A549 (cell line): ENCODE measurements around the gene RAB15. TPM values are rescaled to one million over a fixed set of nuclear protein-coding genes. Genes with fewer than 3 reads are reported as not detected.

Experiments
- ATAC-seq, 2 experiments: fragments of 200-7000 bp in 1 of 2; fragments of >200 bp in 1 of 2; cut with Nextera tagmentation in 1 of 2; cut with Tn5 transposase in 1 of 2; 3 replicates each; pipeline versions ENCODE4 v1.8.0 to v1.9.1; 2018 to 2020; ENCODE audit warnings: mild to moderate bottlenecking in 1 of 2, moderate library complexity in 1 of 2
- CTCF ChIA-PET: fragments of 300-600 bp; sonication (Branson Sonifier 250); formaldehyde crosslinking; extraction: SDS; loops from one replicate; lab custom pipeline; 2021; ENCODE audit warnings: antibody characterized with exemption, inconsistent platforms; lab: Yijun Ruan, JAX
- POLR2A ChIA-PET: fragments of 350-600 bp; formaldehyde crosslinking; extraction: SDS; loops from one replicate; lab custom pipeline; 2021; ENCODE audit warnings: antibody characterized with exemption, inconsistent platforms; lab: Yijun Ruan, JAX
- DNase-seq, 2 experiments: peaks; one replicate each; pipeline versions ENCODE4 v3.0.0 to v3.0.0-alpha.2; 2011 to 2016; ENCODE audit warnings: low read depth in 1 of 2, low spot score in 1 of 2
- FAIRE-seq: peaks from 2 replicates; lab custom pipeline; 2011; peaks lifted over from hg19 to GRCh38; lab: Jason Lieb, UNC
- H3K27ac ChIP-seq, 2 experiments: fragments of >200 bp; sonication (Bioruptor Twin); formaldehyde crosslinking; 3 replicates each; pipeline ENCODE4 v1.5.1; 2016 to 2017
- H3K4me1 ChIP-seq: fragments of >200 bp; sonication (Bioruptor Twin); formaldehyde crosslinking; 3 replicates; pipeline ENCODE4 v1.6.1; 2016
- H3K4me2 ChIP-seq: fragments of >200 bp; sonication (Bioruptor Twin); formaldehyde crosslinking; 3 replicates; pipeline ENCODE4 v1.6.1; 2016
- H3K4me3 ChIP-seq: fragments of >200 bp; sonication (Bioruptor Twin); formaldehyde crosslinking; 3 replicates; pipeline ENCODE4 v1.5.1; 2016
- H3K9me3 ChIP-seq: fragments of >200 bp; sonication (Bioruptor Twin); formaldehyde crosslinking; 3 replicates; pipeline ENCODE4 v1.6.1; 2016
- ATOH8 ChIP-seq: fragments of 250-450 bp; sonication (Bioruptor Pico); IDR thresholded peaks from 2 replicates; pipeline ENCODE4 v1.5.0; 2020; ENCODE audit warnings: low read depth, mild to moderate bottlenecking, moderate library complexity
- BCL3 ChIP-seq: fragments of >200 bp; sonication (Bioruptor Twin); formaldehyde crosslinking; IDR thresholded peaks from 3 replicates; pipeline ENCODE4 v1.6.1; 2016
- CTCF ChIP-seq: fragments of >200 bp; sonication (Bioruptor Twin); formaldehyde crosslinking; IDR thresholded peaks from 3 replicates; pipeline ENCODE4 v1.5.1; 2016
- EHF ChIP-seq: fragments of 250-450 bp; sonication (Bioruptor Pico); IDR thresholded peaks from 2 replicates; pipeline ENCODE4 v1.5.0; 2020; ENCODE audit warnings: mild to moderate bottlenecking
- EHMT2 ChIP-seq: fragments of 200-600 bp; sonication (generic); IDR thresholded peaks from 2 replicates; pipeline ENCODE4 v1.6.1; 2016; ENCODE audit warnings: antibody characterized with exemption, low read depth, mild to moderate bottlenecking, moderate library complexity
- ESRRA ChIP-seq: fragments of 150-350 bp; IDR thresholded peaks from 2 replicates; pipeline ENCODE4 v1.6.1; 2014; ENCODE audit warnings: mild to moderate bottlenecking, low read length, borderline replicate concordance
- FOSB ChIP-seq: fragments of 250-450 bp; sonication (Bioruptor Pico); IDR thresholded peaks from 2 replicates; pipeline ENCODE4 v1.5.0; 2020; ENCODE audit warnings: mild to moderate bottlenecking, moderate library complexity
- FOXS1 ChIP-seq: fragments of 250-450 bp; sonication (Bioruptor Pico); IDR thresholded peaks from 2 replicates; pipeline ENCODE4 v1.5.0; 2020; ENCODE audit warnings: mild to moderate bottlenecking, moderate library complexity
- GATA3 ChIP-seq: IDR thresholded peaks from 2 replicates; pipeline ENCODE4 v1.6.1; 2012; ENCODE audit warnings: borderline replicate concordance
- HDAC2 ChIP-seq: fragments of 200-600 bp; sonication (generic); IDR thresholded peaks from 2 replicates; pipeline ENCODE4 v1.6.1; 2016
- HEYL ChIP-seq: fragments of 250-450 bp; sonication (Bioruptor Pico); IDR thresholded peaks from 2 replicates; pipeline ENCODE4 v1.8.0; 2021; ENCODE audit warnings: mild to moderate bottlenecking, moderate library complexity
- HOXA7 ChIP-seq: fragments of 250-450 bp; sonication (Bioruptor Pico); IDR thresholded peaks from 2 replicates; pipeline ENCODE4 v1.5.0; 2020; ENCODE audit warnings: mild to moderate bottlenecking, moderate library complexity
- JUN ChIP-seq, 2 experiments: fragments of >200 bp; sonication (Bioruptor Twin); formaldehyde crosslinking; IDR thresholded peaks; 2 replicates in 1 of 2; 3 replicates in 1 of 2; pipeline ENCODE4 v1.6.1; 2016 to 2017
- JUNB ChIP-seq: fragments of >200 bp; sonication (Bioruptor Twin); formaldehyde crosslinking; IDR thresholded peaks from 2 replicates; pipeline ENCODE4 v1.6.1; 2016
- KDM1A ChIP-seq: fragments of 200-600 bp; sonication (generic); IDR thresholded peaks from 2 replicates; pipeline ENCODE4 v1.6.1; 2016; ENCODE audit warnings: low read depth, mild to moderate bottlenecking
- MAFK ChIP-seq: fragments of 450-650 bp; IDR thresholded peaks from 2 replicates; pipeline ENCODE4 v1.6.1; 2014; ENCODE audit not compliant: partially characterized antibody
- MAZ ChIP-seq: fragments of 150-350 bp; IDR thresholded peaks from 2 replicates; pipeline ENCODE4 v1.6.1; 2014; ENCODE audit warnings: antibody characterized with exemption, low read depth, low read length, borderline replicate concordance
- NFE2L2 ChIP-seq: fragments of 150-350 bp; conservative IDR thresholded peaks from 2 replicates; pipeline ENCODE4 v1.6.1; 2014; ENCODE audit warnings: low read length
- NPAS2 ChIP-seq: fragments of 250-450 bp; sonication (Bioruptor Pico); IDR thresholded peaks from 2 replicates; pipeline ENCODE4 v1.8.0; 2022; ENCODE audit warnings: mild to moderate bottlenecking, moderate library complexity, borderline replicate concordance
- NR3C1 ChIP-seq: fragments of >200 bp; sonication (Bioruptor Twin); formaldehyde crosslinking; IDR thresholded peaks from 3 replicates; pipeline ENCODE4 v1.6.1; 2017
- RARB ChIP-seq: fragments of 250-450 bp; sonication (Bioruptor Pico); IDR thresholded peaks from 2 replicates; pipeline ENCODE4 v1.8.0; 2021; ENCODE audit warnings: mild to moderate bottlenecking, moderate library complexity
- RCOR1 ChIP-seq: fragments of 150-350 bp; IDR thresholded peaks from 2 replicates; pipeline ENCODE4 v1.6.1; 2014; ENCODE audit warnings: antibody characterized with exemption, low read length, low read depth
- REST ChIP-seq: fragments of 200-600 bp; sonication (generic); IDR thresholded peaks from 2 replicates; pipeline ENCODE4 v1.6.1; 2016; ENCODE audit warnings: antibody characterized with exemption, mild to moderate bottlenecking, moderate library complexity
- RNF2 ChIP-seq: fragments of 200-600 bp; sonication (generic); IDR thresholded peaks from 2 replicates; pipeline ENCODE4 v1.6.1; 2016; ENCODE audit warnings: low read depth, mild to moderate bottlenecking, antibody characterized with exemption, moderate library complexity, borderline replicate concordance
- SMC3 ChIP-seq: fragments of >200 bp; sonication (Bioruptor Twin); formaldehyde crosslinking; IDR thresholded peaks from 3 replicates; pipeline ENCODE4 v1.6.1; 2018; ENCODE audit warnings: inconsistent platforms
- SREBF2 ChIP-seq: fragments of 450-650 bp; IDR thresholded peaks from 2 replicates; pipeline ENCODE4 v1.6.1; 2014; ENCODE audit warnings: mild to moderate bottlenecking, moderate library complexity
- TP53 ChIP-seq: fragments of 250-450 bp; sonication (Bioruptor Pico); IDR thresholded peaks from 2 replicates; pipeline ENCODE4 v1.5.0; 2021; ENCODE audit warnings: mild to moderate bottlenecking, moderate library complexity
- ZC3H11A ChIP-seq: fragments of 450-650 bp; IDR thresholded peaks from 2 replicates; pipeline ENCODE4 v1.6.1; 2014; ENCODE audit warnings: antibody characterized with exemption, mild to moderate bottlenecking
- ZFP36 ChIP-seq: fragments of 450-650 bp; IDR thresholded peaks from 2 replicates; pipeline ENCODE4 v1.6.1; 2014; ENCODE audit warnings: borderline replicate concordance; ENCODE audit not compliant: partially characterized antibody
- WGBS: methylation state at CpG from one replicate; pipeline ENCODE4 v1.1.6; 2017; ENCODE audit errors: missing lambda C conversion rate; 5-methylcytosine and 5-hydroxymethylcytosine counted together
- polyA plus RNA-seq, 4 experiments: library from polyadenylated mRNA; depleted of rRNA in 3 of 4; stranded (reverse); fragments of >200 nt; fragmentation: RNase III in 1 of 4; extraction: RNeasy Plus Mini Kit Qiagen cat#74134 plus additional on column Dnase treatment in 1 of 4; gene quantifications; 2 replicates in 3 of 4; 3 replicates in 1 of 4; pipeline ENCODE4 v1.2.3, GENCODE V29; 2011 to 2017

Gene RAB15
- polyA plus RNA-seq, 2 of the 4 experiments (the other 2 are of a cell fraction): 32.2 to 35.1 TPM

- POLR2A ChIA-PET: interaction anchor here (1.0 kb wide), 1 partner anchor 18 kb away, joined by 3 read pairs; the partner anchor contains the start of gene CHURC1
- Histone ChIP-seq H3K4me1 (peaks cover 12% of the 10 kb centered on the region), H3K27ac (no peak overlapping the region), H3K4me3 (no peak overlapping the region), H3K4me2 (no peak overlapping the region), H3K9me3 (no peaks in the 10 kb centered on the region)
- DNase-seq (no peak), ATAC-seq (no peak), FAIRE-seq (no peak)
- CTCF ChIA-PET: interaction anchor here (0.7 kb wide), 1 partner anchor 184 kb away, joined by 5 read pairs; no protein-coding TSS in a partner anchor
- TF ChIP-seq JUNB (no peak), MAZ (no peak), ATOH8 (no peak), KDM1A (no peak), JUN (IDR thresholded peaks at IDR 0.05) (no peak), RARB (no peak), SREBF2 (no peak), EHF (CRISPR knock-in tag) (no peak), MAFK (no peak), CTCF (no peak), GATA3 (no peak), ZFP36 (no peak), BCL3 (no peak), SMC3 (no peak), HOXA7 (CRISPR knock-in tag) (no peak), FOSB (no peak), NR3C1 (no peak), TP53 (CRISPR knock-in tag) (no peak), HEYL (CRISPR knock-in tag) (no peak)
Observed at GRCh38 chr14:64932231-64932630, 39.9 kb downstream of the RAB15 start.

- Histone ChIP-seq H3K4me1 (peaks cover 1% of the 10 kb centered on the region; the same call in 2 of the 3 replicates), H3K4me3 (no peak overlapping the region), H3K9me3 (no peaks in the 10 kb centered on the region), H3K27ac (no peak overlapping the region), H3K4me2 (no peak overlapping the region)
- WGBS: 98% methylated on average over 2 of the region's 2 CpGs
- ChIA-PET CTCF (interaction anchor here (0.6 to 1.3 kb wide), 4 partner anchors 89 to 182 kb away, joined by 3 to 5 read pairs (median 3); no protein-coding TSS in a partner anchor), POLR2A (no interaction called here)
- no peak for ATAC-seq
- FAIRE-seq: no peak
- no peak for DNase-seq
- TF ChIP-seq ATOH8 (no peak), JUNB (no peak), EHMT2 (no peak), ZC3H11A (no peak), NFE2L2 (no peak), RNF2 (no peak), NPAS2 (no peak), JUN (IDR thresholded peaks at IDR 0.05) (no peak), REST (no peak), CTCF (no peak), RCOR1 (no peak), ESRRA (no peak), FOXS1 (no peak), HDAC2 (no peak), SMC3 (no peak), SREBF2 (no peak)
Observed at GRCh38 chr14:64931123-64931522, 41.0 kb downstream of the RAB15 start.
